B cell (primary cell): ENCODE measurements around the gene EMX2. TPM values are rescaled to one million over a fixed set of nuclear protein-coding genes. Genes with fewer than 3 reads are reported as not detected.

Source experiments
- ATAC-seq: fragments of 200-7000 bp; cut with Tn5 transposase; one replicate; pipeline ENCODE4 v1.10.0; 2021; ENCODE audit warnings: low read depth, mild to moderate bottlenecking, moderate number of reproducible peaks, moderate library complexity
- CTCF ChIA-PET: fragments of 350-600 bp; sonication (Branson Sonifier 250); formaldehyde crosslinking; loops from one replicate; lab custom pipeline; 2021; ENCODE audit warnings: antibody characterized with exemption, inconsistent platforms; lab: Charles Lee
- POLR2A ChIA-PET: fragments of 350-600 bp; sonication (Branson Sonifier 250); formaldehyde crosslinking; loops from one replicate; lab custom pipeline; 2021; ENCODE audit warnings: antibody characterized with exemption; lab: Charles Lee
- DNase-seq: peaks from one replicate; pipeline ENCODE4 v3.0.0; 2013
- H2AFZ ChIP-seq: 2 replicates; pipeline ENCODE4 v1.6.1; 2012; ENCODE audit warnings: mild to moderate bottlenecking, low read depth, low read length; ENCODE audit not compliant: insufficient read depth, poor library complexity, severe bottlenecking
- H3K27ac ChIP-seq, 2 donors: 1 replicate in 1 of 2; 2 replicates in 1 of 2; pipeline ENCODE4 v1.5.1; 2012 to 2013; ENCODE audit warnings: low read length in 2 of 2, mild to moderate bottlenecking in 2 of 2, moderate library complexity in 1 of 2
- H3K27me3 ChIP-seq, 4 experiments: fragments of 200-600 bp in 1 of 4; sonication (generic) in 1 of 4; replicated peaks in 1 of 4; 1 replicate in 2 of 4; 2 replicates in 2 of 4; pipeline versions ENCODE4 v1.6.1 to v1.7.0; 2013 to 2016; ENCODE audit warnings: low read length in 3 of 4, mild to moderate bottlenecking in 2 of 4, mixed read lengths in 1 of 4, moderate library complexity in 1 of 4; ENCODE audit not compliant: insufficient read depth in 4 of 4, control insufficient read depth in 3 of 4; ENCODE audit errors: control extremely low read depth in 1 of 4
- H3K36me3 ChIP-seq, 2 experiments: replicated peaks in 1 of 2; 1 replicate in 1 of 2; 2 replicates in 1 of 2; pipeline versions ENCODE4 v1.6.1 to v1.7.1; 2013; ENCODE audit warnings: low read length in 1 of 2; ENCODE audit not compliant: insufficient read depth in 2 of 2, control insufficient read depth in 1 of 2; ENCODE audit errors: control extremely low read depth in 1 of 2, extremely low read depth in 1 of 2
- H3K4me1 ChIP-seq, 2 donors: fragments of 200-600 bp in 1 of 2; sonication (generic) in 1 of 2; 1 replicate in 1 of 2; 2 replicates in 1 of 2; pipeline versions ENCODE4 v1.5.1 to v1.6.1; 2013 to 2017; ENCODE audit warnings: low read length in 2 of 2; ENCODE audit not compliant: control insufficient read depth in 2 of 2, insufficient read depth in 2 of 2
- H3K4me2 ChIP-seq: replicated peaks from 2 replicates; pipeline ENCODE3; 2012; ENCODE audit warnings: mild to moderate bottlenecking, low read depth, low read length; ENCODE audit not compliant: poor library complexity, severe bottlenecking
- H3K4me3 ChIP-seq, 5 experiments: fragments of 200-600 bp in 1 of 5; sonication (generic) in 1 of 5; 1 replicate in 3 of 5; 2 replicates in 2 of 5; pipeline versions ENCODE4 v1.5.1 to v1.7.0; 2011 to 2016; ENCODE audit warnings: low read length in 4 of 5, mild to moderate bottlenecking in 4 of 5, low read depth in 2 of 5, control low read depth in 1 of 5, moderate library complexity in 1 of 5; ENCODE audit not compliant: insufficient read depth in 1 of 5; ENCODE audit errors: control extremely low read depth in 1 of 5, extremely low read depth in 1 of 5
- H3K79me2 ChIP-seq: fragments of 200-600 bp; sonication (generic); one replicate; pipeline ENCODE4 v1.6.0; 2016; ENCODE audit warnings: low read length; ENCODE audit not compliant: control insufficient read depth, insufficient read depth
- H3K9ac ChIP-seq: fragments of 200-600 bp; sonication (generic); 2 replicates; pipeline ENCODE4 v1.6.1; 2017; ENCODE audit warnings: mild to moderate bottlenecking, low read length, moderate library complexity
- H3K9me3 ChIP-seq, 3 donors: one replicate each; pipeline versions ENCODE4 v1.6.1 to v1.7.1; 2013; ENCODE audit warnings: low read length in 2 of 3; ENCODE audit not compliant: control insufficient read depth in 2 of 3, insufficient read depth in 1 of 3; ENCODE audit errors: control extremely low read depth in 1 of 3
- H4K20me1 ChIP-seq: 2 replicates; pipeline ENCODE4 v1.6.0; 2012; ENCODE audit warnings: mild to moderate bottlenecking, low read length; ENCODE audit not compliant: insufficient read depth, control insufficient read depth, poor library complexity, severe bottlenecking
- H3K27ac Mint-ChIP-seq: one replicate; pipeline ENCODE4 v1.8.0; 2021; ENCODE audit warnings: mixed read lengths
- H3K27me3 Mint-ChIP-seq: one replicate; pipeline ENCODE4 v1.8.0; 2021; ENCODE audit warnings: mixed read lengths
- H3K4me1 Mint-ChIP-seq: one replicate; pipeline ENCODE4 v1.8.0; 2021; ENCODE audit warnings: mixed read lengths
- H3K4me3 Mint-ChIP-seq: one replicate; pipeline ENCODE4 v1.8.0; 2021; ENCODE audit warnings: mixed read lengths
- H3K9me3 Mint-ChIP-seq: one replicate; pipeline ENCODE4 v1.8.0; 2022; ENCODE audit warnings: mixed read lengths; ENCODE audit not compliant: insufficient read depth
- CTCF ChIP-seq: fragments of 200-600 bp; IDR thresholded peaks from one replicate; pipeline ENCODE4 v1.8.0; 2022; ENCODE audit warnings: antibody characterized with exemption, mild to moderate bottlenecking
- EZH2 ChIP-seq: IDR thresholded peaks from 2 replicates; pipeline ENCODE4 v1.6.1; 2012; ENCODE audit warnings: borderline replicate concordance, low read depth, mild to moderate bottlenecking, moderate library complexity, low read length; ENCODE audit not compliant: insufficient read depth, poor library complexity, severe bottlenecking
- WGBS: methylation state at CpG from one replicate; pipeline ENCODE4 v1.1.5; 2013; ENCODE audit warnings: missing lambda C conversion rate; ENCODE audit not compliant: insufficient coverage; 5-methylcytosine and 5-hydroxymethylcytosine counted together
- intact Hi-C: fragments of 100-400 bp; cut with micrococcal nuclease; formaldehyde crosslinking; loops from one replicate; pipeline ENCODE4 v1.10.0; 2022
- polyA plus RNA-seq: library from polyadenylated mRNA; depleted of rRNA; stranded (reverse); fragments of >200 nt; gene quantifications from 2 replicates; pipeline ENCODE4 v1.2.3, GENCODE V29; 2012
- total RNA-seq, 2 donors: library from RNA; stranded (reverse); fragments of 120-200 nt in 1 of 2; gene quantifications; 1 replicate in 1 of 2; 2 replicates in 1 of 2; pipeline versions ENCODE4 v1.2.3 to v1.2.4, GENCODE V29; 2013 to 2022

Gene EMX2
- total and polyA plus RNA-seq, 2 donors (not counting 1 experiment from before 2014, with no cell fraction given): not detected

GRCh38 chr10:117537436-117537903, 5.1 kb upstream of the EMX2 start:
- Histone ChIP-seq H3K27ac (no peak overlapping the region), H3K36me3 (no peaks in the 10 kb centered on the region), H4K20me1 (no peaks in the 10 kb centered on the region), H2AFZ (no peak overlapping the region), H3K79me2 (no peaks in the 10 kb centered on the region), H3K4me1 (peaks cover 3 to 8% of the 10 kb centered on the region in 2 donors), H3K4me3 (no peak overlapping the region), H3K4me2 (peak overlapping the region; percentile 33), H3K27me3 (peaks cover 0 to 96% (median 53%) of the 10 kb centered on the region in 4 experiments), H3K9ac (no peak overlapping the region), H3K9me3 (peaks cover 0 to 22% (median 0%) of the 10 kb centered on the region in 3 donors)
- intact Hi-C loops: no loop called here
- Mint-ChIP-seq H3K27ac (no peak overlapping the region), H3K9me3 (no peaks in the 10 kb centered on the region), H3K4me1 (peaks cover 9% of the 10 kb centered on the region), H3K4me3 (no peak overlapping the region), H3K27me3 (peaks cover 55% of the 10 kb centered on the region)
- CTCF ChIA-PET: interaction anchor here (1.1 kb wide), 1 partner anchor 704 kb away, joined by 3 read pairs; no protein-coding TSS in a partner anchor
- ATAC-seq (no peak), DNase-seq (no peak)
- POLR2A ChIA-PET: no interaction called here
- TF ChIP-seq CTCF: peak; percentile 42
- TF ChIP-seq EZH2: no peak
- WGBS: 7% methylated on average over 31 of the region's 39 CpGs

- peaks cover 3 to 8% of the 10 kb centered on the region in 2 donors for H3K4me1 ChIP-seq
- POLR2A ChIA-PET: no interaction called here
- intact Hi-C loops: no loop called here
- DNase-seq: no peak
- Mint-ChIP-seq H3K9me3 (no peaks in the 10 kb centered on the region), H3K27ac (no peak overlapping the region), H3K4me3 (peak overlapping the region; percentile 7), H3K27me3 (peaks cover 53% of the 10 kb centered on the region), H3K4me1 (peaks cover 11% of the 10 kb centered on the region)
- peaks cover 0 to 21% (median 0%) of the 10 kb centered on the region in 3 donors for H3K9me3 ChIP-seq
- TF ChIP-seq EZH2 (no peak), CTCF (no peak)
- H3K4me2 ChIP-seq: peak overlapping the region; percentile 33
- H3K27ac ChIP-seq: no peak overlapping the region
- no peak for ATAC-seq
- no peaks in the 10 kb centered on the region for H3K36me3 ChIP-seq
- no peak overlapping the region for H3K4me3 ChIP-seq
- H2AFZ ChIP-seq: no peak overlapping the region
- CTCF ChIA-PET: interaction anchor here (1.1 kb wide), 1 partner anchor 703 kb away, joined by 3 read pairs; no protein-coding TSS in a partner anchor
- no peak overlapping the region for H3K9ac ChIP-seq
- 9% methylated on average over 37 of the region's 38 CpGs for WGBS
- H4K20me1 ChIP-seq: no peaks in the 10 kb centered on the region
- peaks cover 0 to 95% (median 51%) of the 10 kb centered on the region in 4 experiments for H3K27me3 ChIP-seq
- no peaks in the 10 kb centered on the region for H3K79me2 ChIP-seq
Measured at GRCh38 chr10:117537904-117538524, 4.5 kb upstream of the EMX2 start.
